HG03025 (cell line): Measurements from ENCODE around the gene DOK3.

Experiments
- ATAC-seq: cut with Tn5 transposase; IDR thresholded peaks from one replicate; pipeline ENCODE4 v1.9.1; 2021; ENCODE audit warnings: mild to moderate bottlenecking, moderate library complexity; ENCODE audit not compliant: unreplicated experiment, low FRiP score

Gene DOK3

DNA sequence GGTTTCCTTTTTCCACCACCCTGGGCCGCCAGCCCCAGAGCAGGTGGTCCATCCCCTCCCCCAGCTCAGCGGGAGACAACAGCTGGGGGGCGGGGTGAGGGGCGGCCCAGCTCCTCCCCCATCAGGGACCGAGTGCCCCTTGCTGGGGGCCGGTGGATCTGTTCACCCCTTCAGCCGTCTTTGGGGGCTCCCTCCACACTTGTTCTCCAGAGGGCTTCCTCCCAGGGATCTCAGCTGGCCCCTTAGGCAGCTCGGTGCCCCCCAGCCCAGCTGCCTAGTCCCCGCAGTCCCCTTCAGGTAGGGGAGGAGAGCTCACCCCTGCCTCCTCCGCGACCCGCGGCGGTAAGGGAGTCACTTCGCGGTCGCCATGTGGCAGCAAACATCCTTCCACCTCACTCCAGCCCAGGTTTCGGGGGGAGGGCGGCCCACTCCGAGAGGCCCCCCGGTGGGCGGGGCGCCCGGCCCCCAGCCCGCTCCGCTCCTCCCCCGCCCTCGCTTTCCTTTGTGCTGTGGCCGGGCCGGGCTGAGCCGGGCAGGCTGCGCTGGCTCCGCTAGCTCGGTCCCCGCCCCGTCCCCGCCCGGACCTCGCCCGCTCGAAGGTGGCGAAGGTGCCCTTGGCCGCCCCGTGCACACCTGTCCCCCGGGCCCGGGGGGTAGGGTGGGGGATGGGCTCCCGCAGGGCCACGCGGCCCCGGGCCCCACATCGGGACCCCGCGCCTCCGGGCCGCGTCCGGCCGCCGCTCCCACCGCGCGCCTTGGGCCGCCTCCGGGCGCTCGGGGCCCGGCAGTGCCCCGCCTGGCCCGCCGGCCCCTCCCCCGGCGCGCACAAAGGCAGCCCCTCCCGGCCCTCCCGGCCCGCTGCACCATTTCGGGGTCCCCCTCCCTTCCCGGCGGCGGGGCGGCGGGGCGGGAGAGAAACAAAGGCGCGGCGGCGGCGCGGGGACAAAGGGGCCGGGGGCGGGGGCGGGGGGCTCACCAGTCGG is 36.9 kb downstream of the DOK3 start:
- peak; percentile 50 for ATAC-seq

DNA sequence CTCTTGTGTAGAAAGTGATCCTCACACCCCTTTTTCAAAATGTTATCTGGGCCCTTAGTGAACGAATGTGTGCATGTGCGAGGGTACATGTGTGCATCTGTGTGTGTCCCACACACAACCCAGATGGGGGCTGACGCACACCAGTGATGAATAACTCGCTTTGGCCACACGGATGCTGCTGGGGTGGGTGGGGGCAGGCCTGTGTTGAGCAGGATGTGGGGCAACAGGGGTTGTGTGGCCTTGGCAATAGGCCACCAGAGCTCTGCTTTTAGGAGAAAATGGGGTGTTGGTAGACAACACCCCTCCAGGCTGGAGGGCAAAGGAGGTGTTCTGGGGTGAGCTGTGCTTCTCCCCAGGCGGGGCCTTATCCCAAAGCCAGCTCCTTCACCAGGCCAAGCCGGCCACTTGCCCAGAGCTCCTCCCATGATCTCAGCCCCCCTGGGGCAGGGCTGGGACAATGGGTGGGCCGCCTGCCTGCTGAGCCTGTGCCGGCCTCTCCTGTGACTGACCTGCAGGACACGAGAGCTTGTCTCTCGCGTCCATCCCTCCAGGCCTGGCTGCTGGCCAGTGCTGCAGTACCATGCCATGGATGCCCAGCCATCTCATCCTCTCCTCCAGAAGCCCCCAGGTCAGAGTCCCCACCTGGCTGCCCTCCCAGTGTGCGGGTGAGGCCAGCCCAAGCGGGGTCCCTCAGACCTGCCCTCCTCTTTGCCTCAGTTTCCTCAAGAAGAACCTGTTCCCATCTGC is 37.8 kb downstream of the DOK3 start:
- no peak for ATAC-seq

DNA sequence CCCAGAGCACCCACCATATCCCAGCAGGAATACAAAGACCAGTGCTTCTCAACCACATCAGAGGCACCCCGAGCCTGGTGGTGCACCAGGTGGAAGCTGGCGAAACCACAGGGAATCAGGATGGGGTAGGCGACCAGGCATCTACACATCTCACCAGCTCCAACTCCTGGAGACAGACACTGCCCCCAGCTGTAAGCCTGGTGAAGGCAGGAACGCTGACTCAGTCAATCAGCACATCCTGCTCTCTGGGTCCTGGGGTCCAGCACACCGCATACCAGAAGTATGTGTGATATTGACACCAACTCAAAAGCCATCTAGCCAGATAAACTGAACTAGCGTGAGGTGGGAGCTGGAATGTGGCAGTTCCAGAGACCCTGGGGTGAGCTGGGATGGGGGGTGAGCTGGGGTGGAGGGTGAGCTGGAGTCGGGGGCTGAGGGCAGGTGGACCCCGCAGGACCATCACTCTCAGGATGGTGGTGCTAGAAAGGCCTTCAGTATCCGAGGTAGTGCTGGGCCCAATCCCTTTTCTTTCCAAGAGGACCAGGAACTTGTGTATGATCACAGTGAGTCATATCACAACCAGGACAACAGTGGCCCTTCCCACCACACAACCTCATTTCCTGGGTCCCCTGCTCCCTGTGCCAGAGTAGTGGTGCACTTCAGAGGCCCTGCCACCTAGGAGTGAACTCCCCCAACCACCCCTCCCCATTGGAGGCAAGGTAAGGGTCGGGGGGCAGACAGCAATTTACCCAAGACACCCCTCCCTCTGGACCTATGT is 38.7 kb downstream of the DOK3 start:
- ATAC-seq: no peak

DNA sequence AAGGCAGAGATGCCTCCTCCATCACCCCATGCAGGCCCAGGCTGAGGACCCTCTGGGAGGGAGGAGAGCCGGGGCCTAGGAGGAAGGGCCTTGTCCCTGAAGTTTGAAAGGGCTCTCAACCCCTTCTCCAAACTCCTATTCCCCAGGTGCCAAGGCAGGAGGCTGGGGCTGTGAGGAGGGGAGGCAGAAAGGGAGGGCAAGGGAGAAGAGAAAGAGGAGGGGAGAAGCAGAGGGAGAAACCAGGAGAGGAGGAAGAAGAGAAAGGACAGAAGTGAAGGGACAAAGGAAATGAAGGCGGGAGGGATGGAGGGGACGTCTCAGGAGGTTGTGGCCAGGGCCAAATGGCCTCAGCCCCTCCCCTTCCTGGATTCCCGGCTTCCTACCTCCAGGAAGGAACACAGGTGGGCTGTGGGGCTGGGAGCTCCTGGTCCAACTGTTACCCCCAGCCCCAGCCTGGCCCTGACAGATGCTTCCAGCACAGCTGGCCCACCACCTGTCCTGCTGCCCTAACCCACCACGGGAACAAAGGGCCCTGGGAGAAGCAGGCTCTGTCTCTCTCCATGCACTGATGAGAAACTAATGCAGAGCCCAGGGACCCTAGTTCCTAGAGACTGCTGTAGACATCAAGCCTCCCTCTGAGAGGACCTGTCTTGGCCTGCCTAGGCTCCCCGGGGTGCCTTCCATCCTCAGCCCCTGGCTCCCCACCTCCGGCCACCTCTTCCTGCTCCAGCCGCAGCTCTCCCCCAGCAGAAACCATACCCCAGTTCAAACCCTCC is 39.7 kb downstream of the DOK3 start:
- ATAC-seq: no peak

DNA sequence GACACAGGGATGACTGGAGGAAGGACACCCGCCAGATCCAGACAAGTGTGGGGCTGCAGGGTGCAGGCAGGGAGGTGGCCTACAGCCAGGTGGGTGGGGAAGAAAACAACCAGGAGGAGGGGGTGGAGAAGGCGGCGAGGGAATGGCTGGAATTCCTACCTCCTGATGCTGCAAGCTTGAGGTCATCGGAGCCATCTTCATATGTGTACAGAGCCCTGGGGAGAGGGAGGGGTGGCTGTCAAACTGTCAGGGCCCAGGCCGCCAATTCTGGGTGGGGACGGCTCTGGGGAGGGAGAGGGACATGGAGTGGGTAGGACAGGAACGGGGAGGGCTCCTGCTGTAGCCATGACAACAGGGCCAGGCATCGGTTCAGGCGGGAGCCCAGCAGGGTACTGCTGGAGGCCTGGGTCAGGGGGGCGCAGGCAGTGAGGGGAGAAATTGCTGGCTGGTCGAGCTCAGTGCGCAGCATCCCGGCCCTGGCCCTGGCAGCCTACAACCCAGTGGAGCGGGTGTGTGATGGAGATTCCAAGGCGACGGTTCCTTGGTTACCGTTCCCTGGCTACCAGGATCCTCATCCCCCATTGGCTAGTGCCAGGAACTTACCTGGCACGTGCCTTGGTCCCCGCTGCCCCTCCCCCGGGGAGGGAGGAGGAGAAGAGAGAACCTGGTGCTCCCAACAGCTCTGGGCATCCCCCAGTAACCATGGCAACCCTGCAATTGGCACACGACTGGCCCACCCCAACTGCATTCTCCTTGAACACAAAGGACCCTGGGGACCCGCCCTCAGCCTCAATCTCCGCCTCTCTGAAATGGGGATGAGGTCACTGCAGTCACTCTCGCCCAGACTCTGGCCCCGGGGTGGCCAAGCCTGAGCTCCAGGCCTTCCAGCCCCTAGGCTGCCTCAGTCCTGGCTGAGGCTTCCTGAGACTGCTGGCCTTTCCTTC is 40.7 kb downstream of the DOK3 start:
- ATAC-seq: no peak

DNA sequence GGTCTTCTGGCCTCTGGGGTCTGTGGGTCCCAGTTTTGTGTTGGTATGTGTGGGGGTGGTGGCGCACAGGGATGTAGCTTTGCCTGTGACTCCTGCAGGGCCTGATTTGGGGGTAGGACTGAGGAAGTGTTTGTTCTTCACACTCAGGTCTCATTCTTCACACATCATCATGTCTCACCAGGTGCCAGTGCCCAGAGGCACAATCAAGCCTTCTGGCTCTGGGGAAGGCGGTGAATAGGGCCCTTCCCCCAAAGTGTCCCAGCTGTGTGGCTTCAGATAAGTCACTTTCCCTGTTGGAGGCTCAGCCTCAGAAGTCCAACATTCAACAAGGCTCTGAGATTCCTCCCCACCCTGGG is 41.3 kb downstream of the DOK3 start:
- ATAC-seq: no peak

- ATAC-seq: no peak
Measured at GRCh38 chr5:177467436-177467835, 42.2 kb downstream of the DOK3 start.

- no peak for ATAC-seq
Measured at GRCh38 chr5:177466861-177467260, 42.8 kb downstream of the DOK3 start.

DNA sequence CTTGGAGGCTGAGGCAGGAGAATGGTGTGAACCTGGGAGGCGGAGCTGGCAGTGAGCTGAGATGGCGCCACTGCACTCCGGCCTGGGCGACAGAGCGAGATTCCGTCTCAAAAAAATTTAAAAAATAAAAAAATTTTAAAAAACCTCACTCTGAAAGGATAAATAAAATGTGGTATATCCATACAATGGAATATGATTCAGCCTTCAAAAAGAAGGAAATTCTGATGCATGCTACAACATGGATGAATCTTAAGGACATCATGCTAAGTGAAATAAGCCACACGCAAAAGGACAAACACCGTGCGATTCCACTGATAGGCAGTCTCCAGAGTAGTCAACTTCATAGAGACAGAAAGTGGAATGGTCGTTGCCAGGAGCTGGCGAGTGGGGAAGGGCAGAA is 44.6 kb downstream of the DOK3 start:
- no peak for ATAC-seq

- no peak for ATAC-seq
Measured at GRCh38 chr5:177462021-177462670, 47.5 kb downstream of the DOK3 start.

DNA sequence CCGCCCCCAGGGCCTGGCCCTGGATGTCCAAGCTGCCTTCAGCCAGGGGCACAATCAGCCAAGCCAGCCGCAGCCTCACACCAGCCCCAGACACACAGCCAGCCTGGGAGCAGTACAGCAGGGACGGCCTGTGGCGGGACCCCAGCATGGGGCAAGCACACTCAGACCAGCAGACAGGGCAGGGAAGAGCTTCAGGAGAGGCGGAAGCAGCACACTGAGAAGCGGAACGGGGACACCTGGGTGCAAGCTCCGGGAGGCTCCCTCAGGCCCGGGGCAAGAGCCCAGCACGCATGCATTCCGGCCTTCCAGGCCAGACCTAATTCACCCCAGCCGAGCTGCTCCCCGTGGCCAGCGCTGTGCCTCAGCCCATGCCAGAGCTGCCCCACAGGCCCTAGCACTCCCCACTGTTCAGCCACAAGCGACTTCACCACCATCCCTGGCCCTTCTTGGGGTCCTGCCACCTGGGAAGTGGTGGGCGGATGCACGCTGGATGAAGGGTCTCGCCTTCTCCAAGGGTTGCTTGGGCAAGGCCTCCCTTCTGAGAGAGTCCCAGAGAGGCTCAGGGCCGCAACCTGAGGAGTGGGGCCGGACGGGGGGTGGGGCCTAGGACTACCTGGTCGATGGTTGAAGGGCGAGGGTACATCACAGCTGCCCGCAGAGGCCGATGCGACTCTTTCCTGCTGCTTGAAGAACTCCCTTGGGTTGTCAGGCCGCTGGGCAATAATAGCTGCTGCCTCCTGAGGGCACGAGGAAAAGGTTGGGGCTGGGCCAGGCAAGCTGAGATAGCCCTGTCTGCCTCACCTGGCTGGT is 49.6 kb downstream of the DOK3 start:
- no peak for ATAC-seq

GRCh38 chr5:177459357-177459756 is 50.3 kb downstream of the DOK3 start:
- ATAC-seq: no peak

DNA sequence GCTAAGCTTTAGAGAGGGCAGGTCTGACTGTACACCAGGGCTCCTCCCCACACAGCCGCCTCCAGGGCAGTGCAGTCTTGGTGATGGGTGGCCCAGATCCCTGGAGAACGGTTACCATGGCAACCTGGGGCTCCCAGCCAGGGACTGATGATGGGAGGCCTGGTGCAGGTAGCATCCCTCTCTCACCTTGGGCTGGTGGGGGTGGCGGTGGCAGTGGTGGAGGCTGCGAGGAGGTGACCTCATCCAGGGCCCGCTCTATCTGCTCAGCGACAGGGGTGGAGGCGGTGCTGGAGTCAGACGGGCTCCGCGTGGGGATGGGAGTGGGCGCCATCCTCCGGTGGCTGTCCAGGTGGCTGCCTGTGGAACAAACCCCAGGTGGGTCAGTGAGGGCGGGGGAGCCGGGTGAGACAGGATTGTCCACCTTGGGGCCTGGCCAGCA is 50.7 kb downstream of the DOK3 start:
- ATAC-seq: no peak

DNA sequence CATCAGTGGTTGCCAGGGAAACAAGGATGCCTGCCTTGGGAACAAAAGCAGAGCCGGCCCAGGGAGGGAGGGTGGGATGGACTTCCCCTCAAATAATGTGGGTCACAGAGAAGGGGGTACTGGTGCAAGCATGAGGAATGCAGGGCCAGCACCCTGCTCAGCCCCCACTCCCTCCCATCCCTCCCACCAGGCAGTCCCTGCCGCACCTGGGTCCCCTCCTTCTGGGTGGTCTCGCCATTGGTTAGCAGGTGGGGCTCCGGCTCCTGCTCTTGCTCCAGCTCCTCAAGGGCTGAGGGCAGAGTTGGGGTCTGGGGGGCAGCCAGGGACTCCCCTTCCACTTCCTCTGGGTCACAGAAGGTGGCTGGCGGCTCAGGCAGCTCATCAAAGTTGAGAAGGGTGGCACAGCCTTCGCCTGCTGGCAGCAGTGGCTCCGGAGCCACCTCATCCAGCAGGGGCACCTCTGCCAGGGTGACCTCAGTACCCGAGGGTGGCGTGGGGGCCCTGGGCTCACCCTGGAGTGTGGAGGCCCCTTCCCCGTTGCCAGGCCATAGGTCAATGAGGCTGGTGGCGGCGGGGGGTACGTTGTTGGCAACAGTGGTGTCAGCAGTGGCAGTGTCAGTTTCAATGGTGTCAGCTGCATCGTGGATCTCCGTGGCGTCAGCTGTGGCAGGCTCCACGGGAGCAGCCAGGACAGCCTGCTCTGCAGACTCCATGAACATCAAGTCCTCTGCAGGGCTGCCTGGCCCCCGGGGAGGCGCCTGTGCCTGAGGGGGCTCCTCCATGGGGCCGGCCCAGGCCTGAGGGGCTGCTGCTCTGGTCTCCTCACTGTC is 51.6 kb downstream of the DOK3 start:
- no peak for ATAC-seq

DNA sequence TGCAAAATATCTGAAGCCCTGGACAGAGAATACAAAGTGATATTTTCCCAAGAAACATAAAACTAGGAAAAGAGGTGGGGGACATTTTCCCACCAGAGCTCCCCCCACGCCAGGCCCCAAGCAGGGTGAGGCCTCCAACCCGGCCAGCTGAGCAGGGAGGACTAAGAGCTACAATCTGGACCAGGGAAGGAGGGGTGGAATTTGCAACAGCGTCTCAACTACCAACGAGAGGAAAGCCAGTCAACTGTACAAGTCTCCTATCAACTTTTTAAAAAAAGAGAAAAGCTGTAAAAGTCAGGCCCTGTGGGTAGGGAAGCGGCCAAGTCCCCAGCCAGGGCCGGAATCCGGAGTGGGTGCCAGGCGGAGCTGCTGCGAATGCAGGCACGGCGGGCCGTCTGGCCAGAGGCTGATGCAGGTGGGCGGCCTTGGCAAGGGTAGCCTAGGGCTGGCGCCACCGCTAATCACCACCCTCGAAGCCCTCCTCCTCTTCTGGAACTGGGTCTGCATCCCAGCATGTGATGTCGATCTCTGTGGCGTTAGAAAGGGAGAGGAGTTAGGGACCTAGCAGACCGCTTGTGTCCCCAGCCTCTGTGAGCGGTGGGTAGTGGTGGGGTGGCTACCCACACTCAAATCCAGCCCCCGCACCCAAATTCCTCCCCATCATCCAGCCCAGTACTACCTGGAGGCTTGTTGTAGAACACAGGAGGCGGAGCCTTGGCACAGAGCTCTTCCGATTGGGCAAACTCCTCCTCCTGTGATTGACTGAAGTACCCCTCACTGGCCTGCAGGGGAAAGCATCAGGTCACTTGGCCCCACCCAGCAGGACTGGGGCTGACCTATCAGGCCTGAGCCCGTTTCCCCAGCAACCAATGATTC is 52.4 kb downstream of the DOK3 start:
- ATAC-seq: peak; percentile 26

DNA sequence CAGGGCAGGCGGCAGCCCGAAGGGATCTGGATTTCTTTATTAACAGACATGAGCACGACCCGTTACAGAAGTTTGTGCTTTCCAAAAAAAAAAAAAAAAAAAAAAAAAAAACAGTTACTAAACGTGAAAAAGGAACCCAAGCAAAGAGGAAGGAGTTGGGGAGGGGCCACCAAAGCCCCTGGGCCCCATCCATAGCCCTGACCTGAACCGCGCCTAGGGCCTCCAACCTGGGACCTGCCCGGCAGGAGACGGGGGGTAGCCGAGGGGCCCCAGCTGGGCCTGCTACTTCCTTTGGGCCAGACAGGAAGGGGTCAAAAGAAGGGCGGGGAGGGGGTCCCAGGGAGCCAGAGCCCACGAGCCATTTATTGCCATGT is 53.0 kb downstream of the DOK3 start:
- ATAC-seq: no peak
